ENCODE measurements around the gene EP400.

Gene EP400

DNA sequence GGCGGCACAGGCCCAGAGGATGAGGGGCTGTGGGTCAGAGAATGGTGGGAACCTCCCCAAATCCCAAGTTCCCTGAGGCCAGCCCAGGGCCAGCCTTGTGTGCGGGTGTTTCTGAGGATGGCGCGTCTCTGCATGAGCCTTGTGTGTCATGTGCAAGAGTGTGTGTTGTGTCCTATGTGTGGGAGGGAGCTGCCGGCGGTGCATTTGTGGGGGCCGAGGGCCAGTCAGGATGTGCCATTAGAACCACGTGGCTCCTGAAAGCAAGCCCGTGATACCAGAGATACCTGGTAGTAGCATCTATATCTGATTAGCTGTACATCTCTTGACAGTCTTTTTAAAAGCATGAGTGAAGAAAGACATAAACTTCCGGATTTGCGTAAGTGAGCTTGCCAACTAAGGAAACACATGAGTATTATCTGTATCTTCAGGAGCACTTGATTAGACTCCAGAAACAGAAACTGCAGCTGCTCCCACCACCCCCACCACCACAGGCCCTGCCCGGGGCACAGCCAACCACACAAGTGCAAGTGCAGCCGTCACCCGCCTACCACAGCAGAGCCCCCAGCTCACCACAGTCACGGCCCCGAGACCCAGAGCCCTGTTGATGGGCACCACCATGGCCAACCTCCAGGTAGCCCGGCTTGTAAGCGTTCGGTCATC is 175.2 kb downstream of the EP400 start:
- DNase-seq (ENCODE audit: low read depth), result no peak

DNA sequence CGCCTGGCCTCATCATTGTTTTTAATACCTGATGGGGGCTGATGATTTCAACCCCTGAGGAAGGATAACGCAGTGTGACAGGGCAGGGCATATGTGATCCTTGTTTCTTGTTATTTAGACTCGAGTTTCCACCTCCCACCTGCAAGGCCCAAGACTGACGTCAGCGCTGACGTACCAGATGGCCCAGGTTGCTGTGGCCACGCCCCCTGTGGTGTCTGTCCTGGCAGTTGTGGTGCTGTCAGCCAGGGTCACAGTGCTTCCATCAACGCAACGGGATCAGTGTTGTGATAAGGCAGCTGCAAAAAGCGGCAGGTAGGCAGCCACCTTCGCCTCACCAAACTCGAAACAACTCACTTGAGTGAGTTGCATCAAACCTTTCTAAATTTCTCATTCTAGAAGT is 176.0 kb downstream of the EP400 start:
- no peak for DNase-seq (ENCODE audit: low read depth)

GRCh38 chr12:132127041-132127440 is 177.3 kb downstream of the EP400 start:
- no peak for DNase-seq (ENCODE audit: low read depth)

GRCh38 chr12:132129007-132129406 is 179.3 kb downstream of the EP400 start:
- no peak for DNase-seq (ENCODE audit: low read depth)

- DNase-seq (ENCODE audit: low read depth), result no peak
These were observed 180.9 kb downstream of the EP400 start for GRCh38 chr12:132130690-132131089.
